CD4-positive, alpha-beta T cell treated with Interleukin-12 subunit alpha and Interleukin-12 subunit beta, for 1 hour (primary cell): ENCODE data around the gene CCDC184.
"Not testable (repeated sequence)": the region's sequence is repeated elsewhere in the genome, so short reads cannot be mapped to it uniquely, and the experiment has no call there.

Experiments used
- DNase-seq: peaks from one replicate; pipeline ENCODE4 v3.0.0-alpha.2; 2020

The CCDC184 gene

GRCh38 chr12:48180424-48180823 lies 3.0 kb upstream of the CCDC184 start:
- no peak for DNase-seq

DNA sequence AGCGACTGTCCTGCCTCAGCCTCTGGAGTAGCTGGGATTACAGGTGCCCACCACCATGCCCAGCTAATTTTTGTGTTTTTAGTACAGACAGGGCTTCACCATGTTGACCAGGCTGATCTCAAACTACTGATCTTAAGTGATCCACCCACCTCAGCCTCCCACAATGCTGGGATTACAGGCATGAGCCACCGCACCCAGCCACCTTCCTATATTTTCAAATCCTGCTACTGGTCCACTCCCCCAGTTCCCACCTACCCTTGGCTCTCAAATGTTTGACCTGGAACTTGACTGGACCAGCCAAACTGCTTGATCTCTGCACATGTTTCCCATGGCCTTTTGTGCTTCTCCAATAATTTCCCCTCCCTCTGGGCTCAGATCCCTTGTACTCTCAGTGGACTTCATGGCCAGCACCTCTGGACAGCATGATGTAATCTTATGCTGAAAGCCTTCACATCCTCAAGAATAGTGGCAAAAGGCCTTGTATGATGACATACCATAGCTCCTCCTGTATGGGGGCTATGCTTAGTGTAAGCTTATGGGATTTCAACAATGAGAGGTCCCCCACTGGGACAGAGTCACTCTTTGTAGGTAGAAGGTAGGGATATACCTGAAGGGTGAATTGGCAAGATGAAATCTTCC lies 2.5 kb upstream of the CCDC184 start:
- DNase-seq, result no peak

- DNase-seq, result no peak
Measured at GRCh38 chr12:48182631-48183030, 813 bp upstream of the CCDC184 start.

DNA sequence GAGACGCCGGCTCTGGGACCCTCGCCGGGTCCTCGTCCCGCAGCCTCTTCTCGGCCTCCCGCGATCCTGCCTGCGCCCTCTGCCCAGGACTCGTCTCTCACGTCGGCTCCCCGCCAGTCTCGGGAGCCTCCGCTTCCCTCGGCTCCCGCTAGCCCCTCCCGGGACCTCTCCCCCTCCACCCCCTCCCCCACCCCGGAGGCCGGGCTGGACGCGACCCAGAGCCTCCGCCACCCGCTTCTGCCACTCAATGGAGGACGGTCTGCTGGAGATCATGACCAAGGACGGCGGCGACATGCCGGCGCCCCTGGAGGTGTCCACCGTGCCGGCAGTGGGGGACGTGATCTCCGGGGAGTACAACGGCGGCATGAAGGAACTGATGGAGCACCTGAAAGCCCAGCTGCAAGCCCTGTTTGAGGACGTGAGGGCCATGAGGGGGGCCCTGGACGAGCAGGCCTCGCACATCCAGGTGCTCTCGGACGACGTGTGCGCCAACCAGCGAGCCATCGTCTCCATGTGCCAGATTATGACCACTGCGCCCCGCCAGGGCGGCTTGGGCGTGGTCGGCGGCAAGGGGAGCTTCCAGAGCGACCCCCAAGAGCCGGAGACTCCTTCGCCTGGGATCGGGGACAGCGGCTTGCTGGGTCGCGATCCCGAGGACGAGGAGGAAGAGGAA lies 568 bp downstream of the CCDC184 start:
- DNase-seq, result peak; percentile 36

- DNase-seq, result no peak
Measured at GRCh38 chr12:48184549-48184922, 1.1 kb downstream of the CCDC184 start.

DNA sequence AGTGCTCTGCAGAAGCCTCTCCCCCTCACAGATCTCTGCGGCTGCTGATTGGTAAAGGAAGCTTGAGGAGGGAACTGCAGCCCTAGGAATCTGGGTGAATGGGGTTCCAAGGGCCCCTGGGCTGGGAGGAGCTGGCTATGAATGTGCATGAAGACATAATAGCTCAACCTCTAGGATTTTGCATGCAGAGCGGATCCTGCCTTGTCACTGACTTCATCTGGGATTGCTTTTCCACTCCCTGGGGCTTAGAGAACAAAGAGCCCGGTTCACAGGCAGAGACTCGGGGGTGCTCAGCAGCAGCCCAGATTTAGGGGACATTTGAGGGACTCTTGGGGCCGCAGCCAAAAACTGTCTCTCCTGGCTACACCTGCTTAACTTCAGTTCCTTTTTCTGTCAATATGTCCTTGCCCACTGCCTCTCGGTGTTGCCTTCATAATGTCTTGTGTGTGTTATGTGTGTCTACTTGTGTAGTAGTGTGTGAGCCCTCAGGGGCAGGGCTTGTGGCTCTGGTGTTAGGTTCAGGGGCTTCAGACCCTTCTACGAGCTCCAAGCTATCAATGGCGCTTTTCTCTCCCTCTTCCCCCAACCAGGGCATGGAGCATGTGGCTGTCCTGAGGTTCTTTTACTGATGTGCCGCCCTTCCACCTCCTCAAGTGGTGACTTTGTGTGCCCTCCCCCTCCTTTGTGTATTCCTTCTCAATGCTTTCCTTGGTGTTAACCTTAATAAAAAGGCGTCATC lies 1.9 kb downstream of the CCDC184 start:
- DNase-seq, result no peak

- DNase-seq, result no peak
Measured at GRCh38 chr12:48187916-48188695, 4.7 kb downstream of the CCDC184 start.

DNA sequence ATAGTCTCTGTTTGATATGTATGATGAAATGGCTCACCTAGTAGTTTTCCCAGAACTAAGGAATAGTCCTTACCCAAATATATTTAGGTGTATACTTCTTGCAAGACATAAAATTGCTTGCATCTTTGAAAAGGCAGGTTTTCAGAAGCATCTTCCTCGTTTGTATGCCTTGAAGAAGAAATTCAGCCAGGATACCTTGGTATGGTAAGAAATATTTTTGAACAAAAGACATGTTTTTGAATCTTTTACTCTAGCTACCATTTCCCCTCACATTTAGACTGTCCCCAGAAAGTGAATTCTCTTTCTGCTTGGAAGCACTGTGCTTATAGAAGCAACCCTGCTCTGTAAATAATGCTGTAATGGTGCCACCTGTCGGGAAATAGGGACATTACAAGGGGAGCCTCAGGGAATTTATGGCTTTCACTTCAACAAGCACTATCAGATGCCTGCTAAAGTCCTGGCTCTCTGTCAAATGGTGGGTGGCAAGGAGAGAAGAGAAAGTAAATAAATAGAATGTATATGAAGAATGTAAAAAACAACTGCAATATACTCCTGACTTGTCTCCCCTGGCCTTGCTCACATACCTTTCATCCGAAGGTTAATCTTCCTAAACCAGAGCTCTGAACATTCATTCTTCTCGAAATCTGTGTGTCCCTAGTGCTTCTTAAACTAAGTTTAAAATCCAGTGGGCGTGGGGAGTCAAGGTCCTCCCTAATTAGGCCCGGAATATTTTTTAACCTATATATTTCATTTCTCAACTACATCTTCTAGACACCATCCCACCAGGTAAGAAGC lies 6.1 kb downstream of the CCDC184 start:
- peak; percentile 81 for DNase-seq

- DNase-seq, result no peak
Measured at GRCh38 chr12:48191096-48191495, 7.7 kb downstream of the CCDC184 start.

DNA sequence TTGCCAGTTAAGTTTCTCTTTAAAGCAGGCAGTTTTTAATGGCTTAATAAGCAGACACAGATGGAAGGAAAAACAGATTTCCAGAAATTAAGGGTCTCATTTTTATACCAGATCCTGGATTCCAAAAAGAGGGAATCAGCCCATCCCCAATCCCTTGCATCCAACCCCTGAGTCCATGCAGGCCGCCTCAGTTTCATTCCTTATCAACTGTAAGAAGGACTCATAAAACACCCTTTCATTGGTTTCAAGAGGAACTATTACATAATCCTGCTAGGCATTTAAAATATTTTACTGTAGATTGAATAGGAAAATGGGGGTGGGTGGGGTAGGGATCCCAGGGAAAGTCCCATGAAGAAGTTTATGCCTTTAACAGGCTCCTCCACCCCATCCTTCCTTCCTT lies 9.4 kb downstream of the CCDC184 start:
- no peak for DNase-seq

- DNase-seq, result no peak
Measured at GRCh38 chr12:48193623-48194022, 10.2 kb downstream of the CCDC184 start.

GRCh38 chr12:48194799-48195201 lies 11.4 kb downstream of the CCDC184 start:
- DNase-seq, result no peak

DNA sequence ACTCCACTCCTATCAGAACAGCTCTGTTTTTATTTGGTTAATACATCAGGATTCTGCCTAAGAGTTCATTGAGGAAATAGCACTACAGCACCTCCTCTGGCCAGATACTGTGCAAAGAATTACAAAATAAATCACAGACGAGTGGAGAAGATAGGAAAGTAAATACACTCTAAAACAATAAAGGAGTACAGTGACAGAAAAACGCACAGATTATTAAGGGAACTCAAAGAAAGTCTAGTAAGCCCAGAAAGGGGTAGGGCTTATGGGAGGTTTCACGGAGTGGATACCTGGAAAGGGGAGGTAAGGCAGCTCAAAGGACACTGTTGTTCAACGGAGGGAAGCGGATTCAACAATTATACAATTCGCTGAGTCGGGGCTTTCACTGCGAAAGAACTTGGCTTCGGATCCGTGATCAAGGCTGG lies 14.1 kb downstream of the CCDC184 start:
- peak; percentile 44 for DNase-seq

DNA sequence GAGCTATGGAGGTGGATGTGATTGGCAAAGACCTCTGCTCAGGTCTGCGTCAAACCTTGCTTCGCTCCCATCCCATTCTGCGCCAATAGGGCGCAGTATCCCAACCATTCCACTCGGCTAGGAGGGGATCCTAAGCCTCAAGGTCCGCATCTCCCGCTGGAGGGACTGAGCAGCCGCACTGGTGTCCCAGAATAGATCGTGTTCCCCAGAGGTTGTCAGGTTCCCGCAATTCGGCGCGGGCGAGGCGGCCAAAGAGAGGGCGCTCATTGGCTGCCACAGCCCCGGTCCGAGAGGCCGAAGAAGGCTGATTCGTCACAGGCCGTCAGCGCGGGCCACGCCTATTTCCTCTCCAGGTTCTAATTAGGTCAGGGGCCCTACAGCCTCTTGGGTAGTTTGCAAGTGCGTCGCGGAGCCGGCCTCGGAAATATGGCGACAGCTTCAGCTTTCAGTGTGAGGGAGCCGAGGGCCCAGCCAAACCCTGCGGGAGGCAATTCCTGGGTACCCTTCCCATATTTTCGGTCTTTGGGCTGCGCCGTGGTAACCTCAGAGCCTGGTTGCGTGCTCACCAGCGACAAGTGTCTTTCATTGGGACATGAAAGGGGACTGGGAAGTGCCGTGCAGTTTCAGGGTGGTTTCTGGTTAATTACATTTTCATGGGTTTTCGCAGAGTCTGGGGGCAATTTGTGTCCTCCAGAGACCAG lies 14.7 kb downstream of the CCDC184 start:
- peak; percentile 93 for DNase-seq

- no peak for DNase-seq
Measured at GRCh38 chr12:48198672-48198971, 15.2 kb downstream of the CCDC184 start.

- DNase-seq, result no peak
Measured at GRCh38 chr12:48198985-48199384, 15.5 kb downstream of the CCDC184 start.

- DNase-seq, result no peak
Measured at GRCh38 chr12:48199774-48200221, 16.4 kb downstream of the CCDC184 start.

DNA sequence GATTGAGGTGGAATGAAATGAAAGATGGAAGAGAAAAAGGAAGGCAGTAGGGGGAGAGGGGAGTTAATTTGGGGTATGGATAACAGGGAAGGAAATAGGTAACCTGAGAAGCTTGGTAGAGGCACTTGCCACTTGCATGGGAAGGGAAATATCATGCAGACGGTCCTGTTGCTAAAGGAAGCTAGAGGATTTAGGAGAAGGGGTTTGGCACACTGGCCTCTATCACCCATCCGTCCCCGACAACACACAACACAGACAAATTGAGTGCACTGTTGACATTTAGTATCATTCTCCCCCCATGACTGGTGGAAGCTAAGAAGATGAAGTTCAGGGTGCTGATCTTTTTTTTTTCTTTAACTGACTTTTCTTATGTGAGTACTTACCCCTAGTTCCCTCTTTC lies 17.6 kb downstream of the CCDC184 start:
- DNase-seq, result no peak

- no peak for DNase-seq
Measured at GRCh38 chr12:48201516-48201915, 18.1 kb downstream of the CCDC184 start.

GRCh38 chr12:48202766-48203165 lies 19.3 kb downstream of the CCDC184 start:
- no peak for DNase-seq

GRCh38 chr12:48203192-48203591 lies 19.7 kb downstream of the CCDC184 start, which contains the start of gene OR10AD1:
Gene OR10AD1 (minus strand): TSS chr12:48203292. CDS start chr12:48203292, 0 bp downstream.
- no peak for DNase-seq

DNA sequence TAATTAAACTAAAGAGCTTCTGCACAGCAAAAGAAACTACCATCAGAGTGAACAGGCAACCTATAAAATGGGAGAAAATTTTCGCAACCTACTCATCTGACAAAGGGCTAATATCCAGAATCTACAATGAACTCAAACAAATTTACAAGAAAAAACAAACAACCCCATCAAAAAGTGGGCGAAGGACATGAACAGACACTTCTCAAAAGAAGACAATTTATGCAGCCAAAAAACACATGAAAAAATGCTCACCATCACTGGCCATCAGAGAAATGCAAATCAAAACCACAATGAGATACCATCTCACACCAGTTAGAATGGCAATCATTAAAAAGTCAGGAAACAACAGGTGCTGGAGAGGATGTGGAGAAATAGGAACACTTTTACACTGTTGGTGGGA lies 26.1 kb downstream of the CCDC184 start:
- not testable (repeated sequence) for DNase-seq
